ENCODE data around the gene TMEM14C.

DNA sequence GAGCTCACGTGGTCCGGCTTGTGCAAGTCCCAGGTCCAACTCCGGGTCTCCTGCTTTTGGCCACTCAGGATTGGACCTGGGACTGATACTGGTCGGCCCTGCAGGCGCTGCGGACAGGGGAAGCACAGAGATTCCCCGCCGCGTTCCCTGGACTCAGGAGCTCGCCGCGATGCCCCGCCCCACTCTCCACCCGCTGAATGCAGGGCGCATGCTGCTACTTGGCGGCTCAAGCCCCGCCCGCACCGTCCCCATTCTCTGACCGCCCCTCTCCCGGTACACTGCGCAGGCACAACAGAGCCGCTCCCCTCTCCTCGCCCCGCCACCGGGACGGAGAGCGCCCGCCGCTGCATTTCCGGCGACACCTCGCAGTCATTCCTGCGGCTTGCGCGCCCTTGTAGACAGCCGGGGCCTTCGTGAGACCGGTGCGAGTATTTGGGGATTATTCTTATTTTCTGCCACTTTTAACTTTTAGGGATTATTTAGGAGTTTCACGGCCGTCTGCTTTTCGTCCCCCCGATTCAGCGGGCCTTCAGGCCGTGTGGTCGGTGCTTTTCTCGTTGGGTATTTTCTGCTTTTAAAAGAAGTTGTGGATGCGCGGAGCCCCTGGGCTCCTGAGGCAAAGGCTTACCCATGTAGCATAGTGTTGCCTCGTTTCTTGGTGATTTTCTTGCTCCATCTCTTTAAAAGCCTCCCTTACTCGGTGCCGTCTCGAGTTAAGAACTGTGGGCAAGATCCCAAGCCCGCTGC, at the start of gene TMEM14C:
- TF ChIP-seq, protein P1, sequence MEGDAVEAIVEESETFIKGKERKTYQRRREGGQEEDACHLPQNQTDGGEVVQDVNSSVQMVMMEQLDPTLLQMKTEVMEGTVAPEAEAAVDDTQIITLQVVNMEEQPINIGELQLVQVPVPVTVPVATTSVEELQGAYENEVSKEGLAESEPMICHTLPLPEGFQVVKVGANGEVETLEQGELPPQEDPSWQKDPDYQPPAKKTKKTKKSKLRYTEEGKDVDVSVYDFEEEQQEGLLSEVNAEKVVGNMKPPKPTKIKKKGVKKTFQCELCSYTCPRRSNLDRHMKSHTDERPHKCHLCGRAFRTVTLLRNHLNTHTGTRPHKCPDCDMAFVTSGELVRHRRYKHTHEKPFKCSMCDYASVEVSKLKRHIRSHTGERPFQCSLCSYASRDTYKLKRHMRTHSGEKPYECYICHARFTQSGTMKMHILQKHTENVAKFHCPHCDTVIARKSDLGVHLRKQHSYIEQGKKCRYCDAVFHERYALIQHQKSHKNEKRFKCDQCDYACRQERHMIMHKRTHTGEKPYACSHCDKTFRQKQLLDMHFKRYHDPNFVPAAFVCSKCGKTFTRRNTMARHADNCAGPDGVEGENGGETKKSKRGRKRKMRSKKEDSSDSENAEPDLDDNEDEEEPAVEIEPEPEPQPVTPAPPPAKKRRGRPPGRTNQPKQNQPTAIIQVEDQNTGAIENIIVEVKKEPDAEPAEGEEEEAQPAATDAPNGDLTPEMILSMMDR (IDR thresholded peaks at IDR 0.05), result peak in 1 of 4 experiments; percentile 29
- peak; percentile 68 to 76 for TF ChIP-seq POLR2A (IDR thresholded peaks at IDR 0.05)

All from uterus (tissue), 2 donors.